Measurements from ENCODE around the gene YY1.

DNA sequence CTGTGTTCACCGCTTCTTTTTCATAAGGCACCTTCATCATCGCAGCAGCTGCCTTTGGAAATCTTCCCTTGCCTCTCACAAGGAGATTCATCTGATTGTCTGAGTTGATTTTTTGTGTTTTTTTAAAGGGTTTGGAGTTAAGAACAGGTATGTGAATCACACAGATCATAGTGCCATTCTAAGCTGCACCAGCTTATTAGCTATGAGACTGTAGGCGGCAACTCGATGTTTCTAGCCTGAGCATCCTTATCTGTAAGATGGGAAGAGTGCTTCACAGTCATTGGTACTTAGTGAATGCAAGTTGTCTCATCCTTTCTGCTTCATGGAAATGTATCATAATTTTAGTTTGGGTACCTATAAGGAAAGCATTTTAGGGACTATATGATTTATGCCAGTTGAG, 35.3 kb downstream of the YY1 start:
- TF ChIP-seq, protein P1, sequence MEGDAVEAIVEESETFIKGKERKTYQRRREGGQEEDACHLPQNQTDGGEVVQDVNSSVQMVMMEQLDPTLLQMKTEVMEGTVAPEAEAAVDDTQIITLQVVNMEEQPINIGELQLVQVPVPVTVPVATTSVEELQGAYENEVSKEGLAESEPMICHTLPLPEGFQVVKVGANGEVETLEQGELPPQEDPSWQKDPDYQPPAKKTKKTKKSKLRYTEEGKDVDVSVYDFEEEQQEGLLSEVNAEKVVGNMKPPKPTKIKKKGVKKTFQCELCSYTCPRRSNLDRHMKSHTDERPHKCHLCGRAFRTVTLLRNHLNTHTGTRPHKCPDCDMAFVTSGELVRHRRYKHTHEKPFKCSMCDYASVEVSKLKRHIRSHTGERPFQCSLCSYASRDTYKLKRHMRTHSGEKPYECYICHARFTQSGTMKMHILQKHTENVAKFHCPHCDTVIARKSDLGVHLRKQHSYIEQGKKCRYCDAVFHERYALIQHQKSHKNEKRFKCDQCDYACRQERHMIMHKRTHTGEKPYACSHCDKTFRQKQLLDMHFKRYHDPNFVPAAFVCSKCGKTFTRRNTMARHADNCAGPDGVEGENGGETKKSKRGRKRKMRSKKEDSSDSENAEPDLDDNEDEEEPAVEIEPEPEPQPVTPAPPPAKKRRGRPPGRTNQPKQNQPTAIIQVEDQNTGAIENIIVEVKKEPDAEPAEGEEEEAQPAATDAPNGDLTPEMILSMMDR (IDR thresholded peaks at IDR 0.05; ENCODE audit: low read depth, low read length, poor library complexity, severe bottlenecking): no peak
- no peak for TF ChIP-seq EZH2phosphoT487 (IDR thresholded peaks at IDR 0.05; ENCODE audit: borderline replicate concordance, low read length)

Data from DOHH2 (cell line).